Karpas-422 (cell line): ENCODE results near the gene SUSD3. TPM values are rescaled to one million over a fixed set of nuclear protein-coding genes. Genes with fewer than 3 reads are reported as not detected.
A peak's percentile ranks its signal among the peaks of the same experiment; 100 is the strongest.

Experiments
- DNase-seq: peaks from one replicate; pipeline ENCODE4 v3.0.0-alpha.2; 2015
- H2AFZ ChIP-seq: fragments of 200-600 bp; sonication (generic); 2 replicates; pipeline ENCODE4 v1.6.1; 2014; ENCODE audit warnings: antibody characterized with exemption, low read length, mixed read lengths
- H3K27ac ChIP-seq: fragments of 200-600 bp; sonication (generic); 2 replicates; pipeline ENCODE4 v1.5.1; 2014; ENCODE audit warnings: mild to moderate bottlenecking, low read length, moderate library complexity
- H3K27me3 ChIP-seq: fragments of 200-600 bp; sonication (generic); 2 replicates; pipeline ENCODE4 v1.6.1; 2014; ENCODE audit warnings: low read length, mixed read lengths
- H3K36me3 ChIP-seq: fragments of 200-600 bp; sonication (generic); 2 replicates; pipeline ENCODE4 v1.6.1; 2014; ENCODE audit warnings: low read length, mixed read lengths; ENCODE audit not compliant: insufficient read depth
- H3K4me1 ChIP-seq: fragments of 200-600 bp; sonication (generic); 2 replicates; pipeline ENCODE4 v1.6.1; 2014; ENCODE audit warnings: mild to moderate bottlenecking, low read length, mixed read lengths
- H3K4me2 ChIP-seq: fragments of 200-600 bp; sonication (generic); 2 replicates; pipeline ENCODE4 v1.6.1; 2014; ENCODE audit warnings: low read length, low read depth, mild to moderate bottlenecking; ENCODE audit not compliant: poor library complexity, severe bottlenecking
- H3K4me3 ChIP-seq: fragments of 200-600 bp; sonication (generic); 2 replicates; pipeline ENCODE4 v1.5.1; 2014; ENCODE audit warnings: mild to moderate bottlenecking, antibody characterized with exemption, low read length, mixed read lengths
- H3K79me2 ChIP-seq: fragments of 200-600 bp; sonication (generic); 2 replicates; pipeline ENCODE4 v1.6.1; 2014; ENCODE audit warnings: mild to moderate bottlenecking, low read length, mixed read lengths
- H3K9ac ChIP-seq: fragments of 200-600 bp; sonication (generic); 2 replicates; pipeline ENCODE4 v1.6.0; 2014; ENCODE audit warnings: low read length
- H3K9me2 ChIP-seq: fragments of 200-600 bp; sonication (generic), shearing (Covaris generic); replicated peaks from 2 replicates; pipeline ENCODE4 v1.6.0; 2014; ENCODE audit warnings: mild to moderate bottlenecking, low read length, moderate library complexity; ENCODE audit not compliant: insufficient read depth
- H3K9me3 ChIP-seq: fragments of 300-700, 200-600 bp; sonication (generic); 2 replicates; pipeline ENCODE4 v1.6.1; 2014; ENCODE audit warnings: low read length, mixed read lengths
- H4K20me1 ChIP-seq: fragments of 200-600 bp; sonication (generic); 2 replicates; pipeline ENCODE4 v1.6.1; 2014; ENCODE audit warnings: mild to moderate bottlenecking, antibody characterized with exemption, low read length, low read depth; ENCODE audit not compliant: insufficient read depth
- total RNA-seq: library from RNA; depleted of rRNA; stranded (reverse); fragments of >200 nt; shearing (Covaris generic); gene quantifications from 2 replicates; pipeline ENCODE4 v1.2.3, GENCODE V29; 2014; ENCODE audit warnings: low replicate concordance; rRNA removed

Gene SUSD3
- 4.9 and 6.2 TPM in 2 replicates for total RNA-seq

- Histone ChIP-seq H3K27me3 (no peaks in the 10 kb centered on the region), H2AFZ (peak within 1 kb of the TSS; percentile 17; the same call in 1 of the 2 replicates), H3K9me2 (no peaks in the 10 kb centered on the region), H3K4me2 (peak within 1 kb of the TSS; percentile 44), H3K9me3 (no peaks in the 10 kb centered on the region), H3K79me2 (no peaks in the 10 kb centered on the region), H3K4me1 (peaks cover 28% of the 10 kb centered on the region), H3K4me3 (peak within 1 kb of the TSS; percentile 45), H4K20me1 (no peaks in the 10 kb centered on the region), H3K27ac (no peak within 1 kb of the TSS), H3K9ac (peak within 1 kb of the TSS; percentile 26), H3K36me3 (no peaks in the 10 kb centered on the region)
- peak; percentile 87 for DNase-seq
Observed at GRCh38 chr9:93058355-93059010, at the start of gene SUSD3. Gene SUSD3 (plus strand): TSS chr9:93058701. CDS start chr9:93058743, 42 bp downstream.

DNA sequence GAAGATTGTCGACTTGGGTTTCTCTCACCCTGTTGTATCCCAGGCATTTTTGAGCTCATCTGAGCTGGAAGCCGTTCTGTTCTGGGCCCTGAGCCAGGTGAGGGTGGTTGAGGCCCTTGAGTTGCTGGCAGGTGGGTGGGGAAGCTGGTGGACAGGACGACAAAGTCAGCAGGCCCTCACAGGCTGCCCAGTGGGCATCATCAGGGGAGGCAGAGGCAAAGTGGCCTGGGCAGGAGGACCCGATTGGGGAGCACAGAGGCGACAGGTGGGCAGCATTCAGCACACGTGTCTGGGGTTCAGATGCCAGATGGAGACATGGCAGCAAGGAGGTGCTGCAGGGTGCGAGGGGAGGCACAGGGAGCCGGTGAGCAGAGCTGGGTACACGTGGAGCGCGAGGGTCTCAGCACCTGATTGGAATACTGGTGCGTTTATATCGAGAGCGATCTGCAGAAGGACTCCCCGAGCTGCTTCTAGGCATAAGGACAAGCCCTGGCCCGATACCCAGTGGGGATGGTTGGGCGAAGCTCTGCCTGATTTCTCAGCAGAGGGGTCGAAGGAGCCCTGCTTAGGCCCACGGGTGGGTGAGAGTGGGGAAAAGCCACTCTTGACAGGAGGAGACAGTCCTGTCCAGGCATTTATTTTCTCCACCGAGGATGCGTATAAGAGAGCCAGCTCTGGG is 49.0 kb upstream of the SUSD3 start:
- no peak overlapping the region for H3K4me3 ChIP-seq
- H3K36me3 ChIP-seq, result no peaks in the 10 kb centered on the region
- H3K4me2 ChIP-seq, result no peak overlapping the region
- no peaks in the 10 kb centered on the region for H3K79me2 ChIP-seq
- no peak for DNase-seq
- H4K20me1 ChIP-seq, result no peaks in the 10 kb centered on the region
- no peaks in the 10 kb centered on the region for H3K4me1 ChIP-seq
- H3K27ac ChIP-seq, result no peak overlapping the region
- no peaks in the 10 kb centered on the region for H3K9me3 ChIP-seq
- H3K27me3 ChIP-seq, result no peaks in the 10 kb centered on the region
- no peak overlapping the region for H2AFZ ChIP-seq
- H3K9ac ChIP-seq, result no peak overlapping the region
- no peaks in the 10 kb centered on the region for H3K9me2 ChIP-seq

DNA sequence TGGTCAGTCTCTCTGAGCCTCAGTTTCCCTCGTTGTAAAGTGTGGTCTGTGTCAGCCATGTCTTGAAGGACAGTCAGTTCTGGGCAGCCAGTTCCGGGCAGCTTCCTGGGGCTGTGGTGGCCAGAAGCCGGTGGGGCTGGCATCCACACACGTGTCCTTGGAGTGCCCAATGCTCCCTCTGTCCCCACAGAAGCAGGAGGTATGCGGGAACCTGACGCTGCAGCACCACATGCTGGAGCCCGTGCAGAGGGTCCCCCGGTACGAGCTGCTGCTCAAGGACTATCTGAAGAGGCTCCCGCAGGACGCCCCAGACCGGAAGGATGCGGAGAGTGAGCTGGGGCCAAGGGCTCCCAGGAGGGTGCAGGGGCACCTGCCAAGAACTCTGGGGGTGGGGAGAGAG is 48.4 kb upstream of the SUSD3 start:
- Histone ChIP-seq H3K4me1 (no peaks in the 10 kb centered on the region), H3K79me2 (no peaks in the 10 kb centered on the region), H3K9ac (no peak overlapping the region), H4K20me1 (no peaks in the 10 kb centered on the region), H3K36me3 (no peaks in the 10 kb centered on the region), H3K9me2 (no peaks in the 10 kb centered on the region), H3K4me3 (no peak overlapping the region), H3K27me3 (no peaks in the 10 kb centered on the region), H3K9me3 (no peaks in the 10 kb centered on the region), H3K27ac (no peak overlapping the region), H2AFZ (no peak overlapping the region), H3K4me2 (no peak overlapping the region)
- DNase-seq, result no peak

DNA sequence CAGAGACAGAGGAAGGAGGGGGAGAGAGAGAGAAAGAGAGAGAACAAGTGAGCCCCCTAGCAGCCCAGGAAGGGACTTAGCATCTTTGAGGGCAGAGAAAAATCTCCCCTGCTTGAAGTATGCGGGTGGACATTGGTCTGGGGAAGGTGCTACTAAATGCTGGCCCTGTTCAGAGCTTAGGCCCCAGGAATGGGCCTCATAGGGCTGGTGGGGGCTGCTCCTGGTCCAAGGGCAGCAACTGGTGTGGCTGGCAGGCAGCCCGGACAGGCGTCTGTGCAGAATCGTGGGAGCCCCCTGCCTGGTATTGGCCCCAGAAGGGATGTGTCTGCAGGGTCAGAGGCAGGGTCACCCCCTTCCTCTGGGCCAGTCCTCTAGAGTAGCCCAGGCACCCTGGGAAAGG is 47.8 kb upstream of the SUSD3 start:
- no peaks in the 10 kb centered on the region for H3K9me2 ChIP-seq
- no peak overlapping the region for H3K4me3 ChIP-seq
- no peak for DNase-seq
- H3K79me2 ChIP-seq, result no peaks in the 10 kb centered on the region
- H3K9me3 ChIP-seq, result no peaks in the 10 kb centered on the region
- H2AFZ ChIP-seq, result no peak overlapping the region
- no peaks in the 10 kb centered on the region for H3K36me3 ChIP-seq
- no peak overlapping the region for H3K9ac ChIP-seq
- no peak overlapping the region for H3K4me2 ChIP-seq
- H3K4me1 ChIP-seq, result no peaks in the 10 kb centered on the region
- H3K27ac ChIP-seq, result no peak overlapping the region
- H3K27me3 ChIP-seq, result no peaks in the 10 kb centered on the region
- H4K20me1 ChIP-seq, result no peaks in the 10 kb centered on the region

GRCh38 chr9:93011114-93011513 is 47.4 kb upstream of the SUSD3 start:
- Histone ChIP-seq H3K9me2 (no peaks in the 10 kb centered on the region), H3K9ac (no peak overlapping the region), H3K79me2 (no peaks in the 10 kb centered on the region), H3K27me3 (no peaks in the 10 kb centered on the region), H3K4me3 (no peak overlapping the region), H3K4me1 (no peaks in the 10 kb centered on the region), H3K4me2 (no peak overlapping the region), H2AFZ (no peak overlapping the region), H3K27ac (no peak overlapping the region), H3K36me3 (no peaks in the 10 kb centered on the region), H4K20me1 (no peaks in the 10 kb centered on the region), H3K9me3 (no peaks in the 10 kb centered on the region)
- DNase-seq, result no peak

DNA sequence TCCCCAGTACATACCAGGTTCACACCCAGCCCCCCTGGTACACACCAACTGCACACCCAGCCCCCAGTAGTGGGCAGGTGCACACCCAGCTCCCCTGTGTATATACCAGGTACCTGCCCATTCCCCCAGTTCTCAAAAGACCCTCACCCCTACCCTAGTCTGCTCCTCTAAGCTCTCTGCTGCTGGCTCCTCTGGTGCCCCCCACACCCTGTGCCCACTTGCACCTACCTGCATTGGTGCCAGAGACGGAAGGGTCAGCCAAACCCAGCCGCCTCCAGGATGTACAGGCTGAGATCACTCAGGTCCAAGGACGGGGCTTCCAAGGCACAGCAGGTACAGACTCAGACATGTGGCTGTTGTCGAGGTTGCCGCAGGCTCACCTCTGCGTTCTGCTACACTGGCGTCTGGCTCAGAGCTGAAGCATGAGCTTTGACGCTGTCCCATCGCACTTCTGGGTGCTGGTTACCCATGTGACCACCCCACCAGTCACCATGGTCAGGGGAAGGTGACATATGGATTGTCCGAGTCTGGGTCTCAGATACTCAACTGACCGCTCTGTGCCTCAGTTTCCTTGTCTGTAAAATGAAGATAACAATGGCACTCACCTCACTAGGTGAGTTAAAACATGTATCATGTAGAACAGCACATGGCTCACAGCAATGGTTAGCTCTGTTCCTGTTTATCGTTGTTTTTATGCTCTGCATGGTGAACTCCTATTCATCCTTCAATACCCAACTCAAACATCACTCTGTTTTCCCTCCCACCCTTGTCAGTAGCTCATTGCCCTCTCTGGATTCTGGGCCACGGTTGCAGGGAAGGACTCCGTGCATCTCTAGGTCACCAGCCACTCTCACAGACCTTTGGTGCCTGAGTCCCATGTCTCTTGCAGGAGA is 45.3 kb upstream of the SUSD3 start:
- Histone ChIP-seq H3K79me2 (no peaks in the 10 kb centered on the region), H3K4me3 (no peak overlapping the region), H3K4me1 (no peaks in the 10 kb centered on the region), H3K27ac (no peak overlapping the region), H3K36me3 (no peaks in the 10 kb centered on the region), H3K4me2 (no peak overlapping the region), H3K27me3 (no peaks in the 10 kb centered on the region), H3K9me3 (no peaks in the 10 kb centered on the region), H3K9ac (no peak overlapping the region), H2AFZ (no peak overlapping the region), H3K9me2 (no peaks in the 10 kb centered on the region), H4K20me1 (no peaks in the 10 kb centered on the region)
- DNase-seq, result no peak

DNA sequence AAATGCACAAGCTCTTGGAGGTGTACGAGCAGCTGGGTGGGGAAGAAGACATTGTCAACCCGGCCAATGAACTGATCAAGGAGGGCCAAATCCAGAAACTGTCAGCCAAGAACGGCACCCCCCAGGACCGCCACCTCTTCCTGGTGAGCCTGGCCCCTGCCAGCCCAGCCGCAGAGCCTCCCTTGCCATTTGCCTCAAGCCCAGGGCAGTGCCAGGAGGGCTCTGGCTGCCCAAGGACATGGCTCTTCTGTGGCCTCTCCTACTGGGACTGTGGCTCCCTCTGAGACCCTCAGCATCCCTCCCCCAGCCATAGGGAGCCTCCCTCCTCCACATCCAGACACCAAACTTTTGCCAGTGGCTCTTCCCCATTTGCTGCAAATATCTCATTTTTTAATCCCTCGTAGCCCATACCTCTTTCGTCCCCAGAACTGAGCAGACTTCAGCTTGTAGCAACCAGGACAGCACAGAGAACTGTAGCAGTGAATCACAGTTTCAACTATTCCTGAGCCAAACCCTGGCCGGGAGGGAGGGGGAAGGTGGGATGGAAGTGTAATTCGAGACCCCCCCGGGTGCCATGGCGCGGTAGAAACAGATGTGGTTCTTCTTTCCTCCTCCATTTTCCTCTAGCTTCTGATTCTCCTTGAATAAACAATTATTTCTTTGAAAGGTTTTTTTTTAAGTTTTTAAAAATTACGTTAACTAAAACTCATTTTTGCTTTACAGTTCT is 44.5 kb upstream of the SUSD3 start:
- Histone ChIP-seq H3K36me3 (no peaks in the 10 kb centered on the region), H4K20me1 (no peaks in the 10 kb centered on the region), H3K27me3 (no peaks in the 10 kb centered on the region), H3K27ac (no peak overlapping the region), H3K79me2 (no peaks in the 10 kb centered on the region), H3K4me1 (no peaks in the 10 kb centered on the region), H3K9me3 (no peaks in the 10 kb centered on the region), H3K4me2 (no peak overlapping the region), H2AFZ (no peak overlapping the region), H3K4me3 (no peak overlapping the region), H3K9ac (no peak overlapping the region), H3K9me2 (no peaks in the 10 kb centered on the region)
- no peak for DNase-seq
